NCI-H1417 (cell line): ENCODE measurements around the gene USP7.
"Not testable (repeated sequence)": the region's sequence is repeated elsewhere in the genome, so short reads cannot be mapped to it uniquely, and the experiment has no call there.

Source experiments
- DNase-seq, 3 experiments: peaks; one replicate each; lab custom pipeline; 2025; lab: John Stamatoyannopoulos, UW

USP7 gene

DNA sequence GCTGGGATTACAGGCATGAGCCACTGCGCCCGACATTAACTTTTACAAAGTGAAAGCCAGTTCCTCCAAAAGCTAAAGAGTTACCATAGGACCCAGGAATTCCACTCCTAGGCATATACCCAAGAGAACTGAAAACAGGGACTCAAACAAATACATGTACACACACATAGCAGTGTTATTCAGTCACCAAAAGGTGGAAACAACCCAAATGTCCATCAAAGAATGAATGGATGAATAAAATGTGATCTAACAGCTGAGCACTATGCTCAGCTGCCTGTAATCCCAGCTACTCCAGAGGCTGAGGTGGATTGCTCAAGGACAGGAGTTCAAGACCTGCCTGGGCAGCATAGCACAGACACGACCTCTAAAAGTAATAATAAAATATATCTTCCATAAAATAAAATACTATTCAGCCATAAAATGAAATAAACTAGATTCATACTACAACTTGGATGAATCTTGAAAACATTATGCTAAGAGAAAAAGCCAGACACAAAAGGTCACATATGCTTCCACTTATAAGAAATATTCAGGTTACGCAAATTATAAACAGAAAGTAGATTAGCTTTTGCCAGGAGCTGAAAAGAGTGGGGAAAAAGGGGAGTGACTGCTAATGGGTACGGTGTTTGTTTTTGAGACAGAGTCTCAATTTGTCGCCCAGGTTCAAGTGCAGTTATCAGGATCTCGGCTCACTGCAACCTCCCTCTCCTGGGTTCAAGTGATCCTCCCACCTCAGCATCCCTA is 9.3 kb upstream of the USP7 start:
- DNase-seq = no peak

DNA sequence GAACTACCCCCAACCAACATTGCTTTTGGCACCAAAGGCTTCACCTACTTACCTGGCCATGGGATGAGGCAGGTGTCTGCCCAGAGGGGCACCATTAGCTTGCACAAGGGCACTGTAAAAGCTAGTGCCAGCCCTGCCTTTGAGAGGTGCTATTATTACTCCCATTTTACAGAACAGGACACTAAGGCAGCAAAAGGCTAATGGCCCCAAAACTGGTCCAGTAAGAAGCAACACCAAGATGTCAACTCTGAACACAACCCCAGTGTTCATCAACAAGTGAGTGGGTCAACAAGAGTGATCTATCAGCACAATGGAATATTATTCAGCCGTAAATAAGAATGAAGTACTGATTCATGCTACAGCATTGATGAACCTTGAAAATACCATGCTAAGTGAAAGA is 7.7 kb upstream of the USP7 start:
- no peak for DNase-seq

DNA sequence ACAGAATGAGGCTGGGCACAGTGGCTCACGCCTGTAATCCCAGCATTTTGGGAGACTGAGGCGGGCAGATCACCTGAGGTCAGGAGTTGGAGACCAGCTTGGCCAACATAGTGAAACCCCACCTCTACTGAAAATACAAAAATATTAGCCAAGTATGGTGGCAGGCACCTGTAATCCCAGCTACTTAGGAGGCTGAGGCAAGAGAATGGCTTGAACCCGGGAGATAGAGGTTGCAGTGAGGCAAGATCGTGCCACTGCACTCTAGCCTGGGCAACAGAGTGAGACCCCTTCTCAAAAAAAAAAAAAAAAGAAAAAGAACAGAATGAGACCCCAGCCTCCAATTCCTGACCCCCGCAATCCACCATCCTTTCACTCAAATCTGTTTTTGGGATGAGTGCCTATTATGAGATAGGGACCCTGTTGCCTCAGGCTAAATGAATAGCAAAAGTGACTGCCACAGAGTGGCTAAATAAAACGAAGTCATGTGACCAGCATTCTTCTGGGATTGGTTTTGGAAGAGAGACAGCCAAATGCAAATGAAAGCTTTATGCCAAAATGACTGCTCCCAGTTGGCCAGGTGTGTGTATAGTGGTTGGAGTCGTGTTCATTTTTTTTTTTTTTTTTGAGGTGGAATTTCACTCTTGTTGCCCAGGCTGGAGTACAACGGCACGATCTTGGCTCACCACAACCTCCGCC is 5.6 kb upstream of the USP7 start:
- not testable (repeated sequence) for DNase-seq

DNA sequence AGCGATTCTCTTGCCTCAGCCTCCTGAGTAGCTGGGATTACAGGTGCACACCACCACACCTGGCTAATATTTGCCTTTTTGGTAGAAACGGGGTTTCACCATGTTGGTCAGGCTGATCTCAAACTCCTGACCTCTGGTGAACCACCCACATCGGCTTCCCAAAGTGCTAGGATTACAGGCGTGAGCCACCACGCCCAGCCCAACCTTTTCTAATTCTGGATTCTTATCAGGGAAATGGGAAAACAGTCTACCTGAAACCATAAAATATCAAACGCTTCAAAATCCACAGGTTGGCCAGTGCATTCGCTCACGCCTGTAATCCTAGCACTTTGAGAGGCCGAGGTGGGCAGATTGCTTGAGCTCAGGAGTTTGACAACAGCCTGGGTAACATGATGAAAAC is 4.3 kb upstream of the USP7 start:
- not testable (repeated sequence) for DNase-seq

DNA sequence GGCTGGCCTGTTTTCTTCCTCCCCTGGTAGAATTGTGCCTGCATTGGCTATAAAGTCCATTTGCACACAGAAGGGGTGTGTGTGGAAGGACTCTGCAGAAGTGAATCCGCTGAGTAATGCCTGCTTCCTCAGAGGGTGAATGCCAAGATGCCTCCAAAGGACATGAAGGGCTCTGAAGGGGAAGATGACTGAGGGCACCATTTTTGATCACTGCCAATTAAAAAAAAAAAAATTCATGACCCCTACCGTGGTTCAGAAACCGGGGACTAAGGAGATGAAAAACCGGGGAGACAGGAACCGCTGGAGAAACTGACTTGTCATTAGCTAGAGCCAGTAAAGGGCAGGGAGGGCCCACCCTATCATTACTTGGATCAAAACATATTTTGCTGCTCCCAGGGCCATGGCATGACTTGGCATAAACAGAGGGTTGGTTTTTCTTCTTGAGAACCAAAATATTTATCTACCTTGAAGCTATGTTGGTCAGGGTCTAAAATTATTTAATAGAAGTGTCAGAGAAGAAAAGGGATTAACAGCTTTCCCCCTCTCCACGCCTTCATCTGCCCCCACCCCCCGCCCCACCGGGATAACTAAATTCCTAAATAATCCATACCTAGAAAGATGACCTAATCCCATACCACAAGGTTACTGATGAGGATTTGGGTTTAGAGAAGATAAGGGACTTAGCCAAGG is 3.6 kb upstream of the USP7 start:
- no peak for DNase-seq

DNA sequence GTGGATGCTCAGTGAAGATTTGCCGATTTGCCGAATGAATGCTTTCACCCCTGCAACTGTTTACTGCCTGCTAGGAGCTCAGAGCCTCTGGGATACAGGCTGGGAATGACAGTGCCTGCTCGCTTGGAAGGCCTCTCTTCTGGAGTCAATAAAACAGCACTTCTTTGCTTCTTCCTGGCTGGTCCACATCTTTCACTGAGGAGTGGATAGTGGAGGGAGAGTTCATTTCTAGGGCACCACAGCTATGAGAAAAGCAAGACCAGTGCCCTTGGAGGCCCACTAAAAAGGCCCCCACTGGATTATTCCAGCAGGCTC is 3.1 kb upstream of the USP7 start:
- DNase-seq = no peak

DNA sequence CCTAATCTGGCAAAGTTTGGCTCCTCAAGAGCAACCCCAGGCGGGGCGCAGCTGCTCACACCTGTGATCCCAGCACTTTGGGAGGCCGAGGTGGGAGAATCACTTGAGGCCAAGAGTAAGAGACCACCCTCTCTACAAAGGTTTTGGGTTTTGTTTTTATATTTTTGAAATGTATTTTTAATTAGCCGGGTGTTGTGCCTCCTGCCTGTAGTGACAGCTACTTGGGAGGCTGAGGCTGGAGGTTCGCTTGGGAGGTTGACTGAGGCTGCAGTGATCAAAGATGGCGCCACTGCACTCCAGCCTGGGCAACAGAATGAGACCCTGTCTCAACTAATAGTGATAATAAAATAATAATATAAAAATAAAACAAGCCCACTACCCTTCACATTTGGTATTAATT is 756 bp upstream of the USP7 start:
- DNase-seq = no peak

DNA sequence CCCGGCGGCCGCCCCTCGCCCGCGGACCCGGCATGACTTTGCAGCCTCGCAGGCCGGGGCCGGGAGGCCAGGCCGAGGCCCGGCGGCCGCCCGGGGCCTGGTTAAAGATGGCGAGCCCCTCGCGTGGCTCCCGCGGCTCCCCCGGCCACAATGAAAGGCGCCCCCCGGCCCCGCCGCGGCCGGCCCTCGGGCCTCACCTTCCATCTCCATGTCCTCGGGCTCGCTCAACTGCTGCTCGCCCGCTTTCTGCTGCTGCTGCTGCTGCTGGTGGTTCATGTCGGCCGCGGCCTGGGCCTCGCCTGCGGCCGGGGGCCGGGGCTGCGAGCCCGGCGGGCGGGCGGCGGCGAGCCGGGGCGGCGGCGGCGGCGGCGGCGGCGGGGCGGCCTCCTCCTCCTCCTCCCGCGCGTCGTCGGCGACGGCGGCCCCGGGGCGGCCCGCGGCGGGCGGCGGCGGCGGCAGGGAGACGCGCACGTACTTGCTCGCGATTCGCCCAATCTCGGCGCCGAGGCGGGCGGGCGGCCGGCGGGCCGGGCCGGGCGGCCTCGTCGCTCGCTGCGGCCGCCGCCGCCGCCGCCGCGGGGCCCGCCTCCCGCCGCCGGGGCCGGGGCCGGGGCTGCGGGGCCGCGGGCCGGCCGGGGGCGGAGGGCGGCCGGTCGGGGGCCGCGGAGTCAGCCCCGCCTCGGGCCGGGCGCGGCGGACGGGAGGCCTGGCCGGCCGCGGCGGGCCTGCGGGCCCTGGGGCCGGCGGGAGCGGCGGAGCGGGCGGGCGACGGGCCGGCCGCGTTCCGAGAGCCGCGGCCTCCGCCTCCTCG is 491 bp downstream of the USP7 start:
- peak in 2 of 3 experiments; percentile 46 to 50 for DNase-seq

DNA sequence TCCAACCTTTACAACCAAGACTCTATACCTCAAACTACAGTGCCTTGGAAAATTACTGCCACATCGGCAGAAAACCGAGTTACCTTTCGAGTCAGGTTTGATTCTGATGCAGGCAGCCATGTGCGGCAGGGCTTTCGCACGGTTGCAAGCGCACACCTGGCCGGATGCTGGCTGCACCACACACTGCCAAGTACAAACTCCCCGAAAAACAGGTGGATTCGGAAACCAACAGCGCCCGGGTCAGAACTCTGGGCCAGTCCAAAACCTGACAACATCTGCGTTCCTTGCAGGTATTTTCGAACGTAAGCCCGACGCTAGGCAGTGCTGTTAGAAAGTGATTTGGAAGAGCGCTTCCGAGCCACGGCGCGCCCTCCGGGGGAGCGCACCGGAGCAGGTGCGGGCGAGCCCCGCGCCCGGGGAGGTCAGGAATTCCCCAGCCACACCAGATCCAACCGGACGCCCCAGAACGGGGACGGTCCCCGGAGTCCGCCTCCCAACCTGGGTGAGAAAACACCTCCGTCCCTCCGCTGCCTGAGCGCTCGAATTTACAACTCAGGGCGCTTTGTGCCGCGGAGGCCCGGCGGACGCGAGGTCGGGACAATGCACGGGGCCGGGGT is 1.2 kb downstream of the USP7 start:
- DNase-seq = peak; percentile 2 to 65 (median 54)

DNA sequence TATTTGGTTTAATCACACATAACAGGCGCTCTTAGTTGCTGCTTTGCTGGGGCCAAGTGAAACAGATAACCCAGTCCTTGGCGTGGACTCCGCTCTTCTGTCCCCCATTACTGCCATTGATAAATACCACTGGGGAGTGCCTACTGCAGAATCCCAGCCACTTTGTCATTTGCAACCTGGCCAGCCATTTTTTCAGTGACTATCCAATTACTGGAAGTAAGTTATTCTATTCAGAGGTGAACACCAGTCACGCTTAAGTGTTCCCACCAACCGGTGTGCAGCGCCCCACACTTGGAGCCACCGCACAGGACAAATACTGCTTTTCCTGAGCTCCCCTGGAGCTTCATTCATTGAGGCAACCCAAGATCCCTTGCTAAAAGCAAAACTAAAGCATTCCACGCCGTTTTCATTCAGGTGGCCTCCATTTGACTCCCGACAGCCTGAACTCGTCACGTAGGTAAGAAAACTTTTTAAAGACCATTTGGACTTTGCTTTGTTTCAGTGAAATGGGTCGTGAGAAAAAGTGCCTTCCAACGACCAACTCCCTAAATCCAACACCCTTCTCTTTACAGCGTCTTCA is 1.8 kb downstream of the USP7 start:
- peak in 1 of 3 experiments; percentile 5 for DNase-seq

DNA sequence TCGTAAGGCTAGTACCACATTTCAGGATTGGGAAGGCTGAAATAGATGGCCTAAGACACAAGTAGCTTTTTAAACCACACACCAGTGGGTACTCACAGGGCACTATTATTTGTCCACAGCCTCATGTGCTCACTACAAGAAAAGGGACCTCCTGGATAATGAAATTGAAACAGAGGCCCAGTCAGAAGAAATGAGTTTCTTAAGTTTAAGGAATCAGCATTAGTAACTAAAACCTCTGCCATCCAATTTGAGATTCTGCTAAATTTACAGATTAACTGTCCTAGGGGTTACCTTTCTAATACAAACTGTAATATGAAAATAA is 3.0 kb downstream of the USP7 start:
- DNase-seq = no peak

DNA sequence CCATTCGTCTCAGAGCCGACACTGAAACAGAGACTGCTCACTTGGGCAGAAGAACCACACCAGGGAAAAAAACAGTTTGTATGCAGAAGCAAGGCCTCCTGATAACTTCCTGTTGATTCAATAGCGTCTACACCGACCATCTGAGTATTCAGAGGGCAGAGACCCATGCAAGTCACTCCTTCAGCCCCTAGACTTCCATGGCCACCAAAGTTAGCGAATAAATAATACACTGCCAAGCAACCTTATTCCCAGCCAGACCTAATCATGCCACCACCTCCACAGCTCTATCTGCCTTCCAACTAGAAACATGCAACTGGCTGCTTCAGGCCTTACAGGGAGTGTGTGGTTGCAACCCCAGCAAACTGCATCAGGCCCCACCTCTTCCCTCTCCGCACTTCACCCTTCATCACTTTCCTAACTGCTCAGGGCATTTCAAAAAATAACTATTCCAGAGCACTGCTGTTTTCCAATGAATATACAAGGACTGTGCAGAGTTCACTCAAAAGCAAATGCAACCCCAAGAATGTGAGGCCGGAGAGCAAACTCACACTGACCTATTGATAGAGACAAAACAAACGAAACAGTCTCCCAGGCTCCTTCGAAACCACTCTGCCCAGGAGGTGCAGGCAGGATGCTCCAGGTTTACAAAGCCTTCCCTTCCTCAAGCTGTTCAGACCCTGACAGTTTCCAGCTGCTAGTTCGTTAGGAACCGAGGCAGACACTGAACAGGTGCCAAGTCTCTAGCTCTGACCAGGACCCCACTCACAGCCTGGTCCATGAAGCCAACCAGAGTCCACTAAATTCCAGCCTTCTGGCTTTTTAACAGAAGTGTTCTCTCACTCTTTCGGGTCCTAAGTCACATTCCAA is 3.6 kb downstream of the USP7 start:
- DNase-seq = no peak

DNA sequence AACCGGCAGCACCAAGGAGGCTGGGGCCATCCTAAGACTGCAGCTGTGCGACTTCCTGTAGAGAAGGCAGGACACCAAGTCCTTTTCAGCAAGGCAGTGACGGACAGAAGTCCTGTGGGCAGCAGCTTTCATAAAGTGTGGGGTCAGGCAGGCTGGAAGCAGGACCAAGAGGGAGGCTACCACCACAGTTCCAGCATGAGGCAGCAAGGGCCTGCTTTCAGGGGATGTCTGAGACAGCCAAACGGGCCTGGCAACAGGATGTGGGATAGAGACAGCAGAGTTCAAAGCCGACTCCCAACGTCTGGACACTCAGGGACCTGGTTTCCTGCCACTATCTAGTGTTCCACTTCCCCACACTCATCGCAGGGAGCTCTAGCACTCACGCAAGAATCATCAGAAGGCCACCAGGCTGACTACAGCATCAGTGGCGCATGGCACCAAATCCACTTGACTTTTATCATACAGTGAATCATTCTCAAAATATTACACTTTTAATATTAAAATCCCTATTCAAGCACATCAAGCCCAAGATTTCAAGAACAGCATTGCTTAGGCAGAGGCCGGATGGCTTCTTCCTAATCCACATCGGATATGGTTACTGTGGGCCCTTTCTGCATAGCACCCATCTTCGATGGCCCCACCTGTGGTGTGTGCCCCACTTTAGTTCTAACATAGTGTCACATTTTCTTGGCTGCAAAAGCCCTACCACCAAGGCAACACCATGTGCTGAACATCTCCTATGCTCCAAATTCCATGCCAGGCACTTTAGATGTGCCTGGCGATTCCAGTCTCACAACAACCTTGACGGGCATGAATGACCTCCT is 5.2 kb downstream of the USP7 start:
- DNase-seq = no peak

DNA sequence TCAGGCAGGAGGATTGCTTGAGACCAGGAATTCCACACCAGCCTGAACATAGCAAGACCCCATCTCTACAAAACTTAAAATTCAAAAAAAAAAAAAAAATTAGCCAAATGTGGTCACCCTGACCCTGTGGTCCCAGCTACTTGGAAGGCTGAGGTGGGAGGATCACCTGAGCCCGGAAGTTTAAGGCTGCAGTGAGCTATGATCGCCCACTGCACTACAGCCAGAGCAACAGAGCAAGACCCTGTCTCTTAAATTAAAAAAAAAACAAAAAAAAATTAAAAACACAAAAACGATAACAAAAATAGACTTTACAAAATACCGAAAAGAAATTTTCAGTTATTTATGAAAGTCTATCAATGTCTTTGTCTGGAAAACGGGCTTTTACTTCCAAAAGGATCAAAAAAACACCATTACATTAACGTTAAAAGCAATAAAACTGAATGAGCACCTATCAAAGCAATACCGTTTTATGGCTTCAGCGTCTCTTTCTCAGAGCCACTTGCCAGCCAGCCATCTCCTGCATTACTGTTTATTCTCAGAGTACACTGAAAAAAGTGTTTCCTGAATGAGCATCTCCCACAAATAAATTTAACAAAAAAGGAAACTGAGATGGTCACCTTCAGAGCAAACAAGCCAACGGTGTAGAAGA is 6.1 kb downstream of the USP7 start:
- DNase-seq = no peak

DNA sequence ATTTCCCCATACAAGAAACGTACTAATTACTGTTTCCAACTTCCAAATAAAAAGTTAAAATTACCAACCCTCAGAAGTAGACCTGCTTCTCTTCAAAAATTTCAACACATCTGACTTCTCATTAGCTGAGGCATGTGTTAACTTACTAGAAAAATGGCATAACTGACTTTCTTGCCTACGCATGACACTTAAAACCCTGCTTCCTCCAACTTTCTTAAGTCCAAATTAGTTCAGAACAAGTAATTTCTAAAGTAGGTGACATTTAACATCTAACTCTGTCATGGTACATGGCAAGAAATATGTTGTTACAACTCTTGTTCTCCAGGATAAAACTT is 6.7 kb downstream of the USP7 start:
- DNase-seq = no peak

DNA sequence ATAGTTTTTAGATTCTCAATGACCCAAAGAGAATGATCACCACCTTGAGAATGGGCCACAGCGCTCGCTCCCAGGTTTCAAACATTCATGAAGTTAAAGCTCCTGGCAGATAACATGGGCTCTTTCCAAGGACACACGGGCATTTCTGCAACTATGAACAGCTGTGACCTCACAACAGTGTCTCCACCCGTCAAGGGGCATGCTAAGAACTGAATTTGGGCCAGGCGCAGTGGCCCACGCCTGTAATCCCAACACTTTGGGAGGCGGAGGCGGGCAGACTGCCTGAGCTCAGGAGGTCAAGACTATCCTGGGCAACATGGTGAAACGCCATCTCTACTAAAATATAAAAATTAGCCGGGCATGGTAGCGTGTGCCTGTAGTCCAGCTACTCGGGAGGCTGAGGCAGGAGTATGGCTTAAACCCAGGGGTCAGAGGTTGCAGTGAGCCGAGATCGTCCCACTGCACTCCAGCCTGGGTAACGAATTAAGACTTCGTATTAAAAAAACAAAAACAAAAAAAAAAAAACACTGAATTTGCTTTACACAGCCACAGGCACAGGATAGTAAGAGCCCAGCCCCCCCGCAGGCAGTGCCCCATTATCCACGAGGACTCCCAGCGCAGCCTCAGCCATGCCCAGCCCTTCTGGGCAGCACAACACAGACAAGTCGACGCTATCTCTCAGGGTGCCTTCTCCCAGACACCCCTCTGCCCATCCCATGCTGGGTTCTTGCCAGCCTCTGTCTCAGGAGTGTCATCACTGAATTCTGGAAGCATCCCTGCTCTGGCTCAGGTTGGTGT is 7.2 kb downstream of the USP7 start:
- no peak for DNase-seq

DNA sequence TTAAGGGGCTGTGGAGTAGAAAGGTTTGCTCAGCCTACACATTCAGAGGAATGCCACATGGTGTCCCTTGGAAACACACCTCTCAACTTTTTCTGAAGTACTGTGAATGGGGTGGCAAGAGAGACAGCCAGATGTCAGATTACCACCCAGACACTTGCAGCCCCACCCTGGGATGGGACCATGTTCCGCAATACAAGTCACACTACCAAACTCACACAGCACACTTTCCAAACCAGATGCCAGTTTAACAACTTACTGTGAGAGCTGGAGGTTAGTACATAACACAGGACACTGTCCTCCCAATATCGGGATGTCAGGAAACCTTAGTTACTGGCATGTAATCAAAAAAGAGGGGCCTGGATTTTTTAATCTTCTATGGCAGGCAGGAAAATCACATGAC is 7.9 kb downstream of the USP7 start:
- DNase-seq = no peak

DNA sequence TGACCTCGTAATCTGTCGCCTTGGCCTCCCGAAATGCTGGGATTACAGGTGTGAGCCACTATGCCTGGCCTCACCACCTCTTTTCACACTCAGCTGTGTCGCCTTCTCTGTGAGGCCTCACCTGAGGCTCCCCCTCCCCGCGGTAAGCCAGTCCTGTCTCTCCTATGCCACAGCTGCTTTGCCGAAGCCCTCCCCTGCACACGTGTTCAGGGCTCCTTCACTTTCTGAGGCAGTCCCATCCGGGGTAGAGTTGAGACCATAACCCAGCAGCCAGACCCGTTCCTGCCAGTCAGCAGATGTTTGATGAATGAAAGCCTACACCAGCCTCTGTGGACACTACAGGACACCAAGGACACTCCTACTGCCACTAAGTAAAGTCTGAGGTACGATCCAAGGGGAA is 10.6 kb downstream of the USP7 start:
- no peak for DNase-seq

DNA sequence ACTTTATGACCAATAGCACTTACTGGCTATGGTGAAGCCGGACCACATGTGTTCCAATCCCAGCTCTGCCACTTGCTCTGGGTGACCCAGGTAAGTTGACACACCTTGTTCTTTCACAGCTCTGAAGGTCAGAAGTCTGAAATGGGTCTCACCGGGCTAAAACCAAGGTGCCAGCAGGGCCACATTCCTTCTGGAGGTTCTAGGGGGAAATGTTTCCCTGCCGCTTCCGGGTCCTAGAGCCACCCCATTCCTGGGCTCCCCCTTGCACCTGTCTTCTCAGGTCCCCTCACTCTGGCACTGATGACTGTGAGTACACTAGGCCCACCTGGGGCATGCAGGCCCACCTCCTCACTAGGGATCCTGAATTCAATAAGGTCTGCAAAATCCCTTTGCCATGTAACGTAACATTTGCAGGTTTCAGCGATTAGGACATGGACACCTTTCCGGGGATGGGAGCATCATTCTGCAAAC is 11.4 kb downstream of the USP7 start:
- DNase-seq = no peak
